Activated T-helper 1 cell treated with anti-CD3 and anti-CD28 coated beads, Interleukin-2, amount 50 U/mL, for 16 hours (primary cell): Measurements from ENCODE around the gene MYO7A.
"Not testable (repeated sequence)": the region's sequence is repeated elsewhere in the genome, so short reads cannot be mapped to it uniquely, and the experiment has no call there.

ENCODE experiments used
- DNase-seq, 2 donors: peaks; one replicate each; pipeline ENCODE4 v3.0.0-alpha.2; 2020; ENCODE audit warnings: low read depth in 1 of 2, low spot score in 1 of 2

Gene MYO7A

DNA sequence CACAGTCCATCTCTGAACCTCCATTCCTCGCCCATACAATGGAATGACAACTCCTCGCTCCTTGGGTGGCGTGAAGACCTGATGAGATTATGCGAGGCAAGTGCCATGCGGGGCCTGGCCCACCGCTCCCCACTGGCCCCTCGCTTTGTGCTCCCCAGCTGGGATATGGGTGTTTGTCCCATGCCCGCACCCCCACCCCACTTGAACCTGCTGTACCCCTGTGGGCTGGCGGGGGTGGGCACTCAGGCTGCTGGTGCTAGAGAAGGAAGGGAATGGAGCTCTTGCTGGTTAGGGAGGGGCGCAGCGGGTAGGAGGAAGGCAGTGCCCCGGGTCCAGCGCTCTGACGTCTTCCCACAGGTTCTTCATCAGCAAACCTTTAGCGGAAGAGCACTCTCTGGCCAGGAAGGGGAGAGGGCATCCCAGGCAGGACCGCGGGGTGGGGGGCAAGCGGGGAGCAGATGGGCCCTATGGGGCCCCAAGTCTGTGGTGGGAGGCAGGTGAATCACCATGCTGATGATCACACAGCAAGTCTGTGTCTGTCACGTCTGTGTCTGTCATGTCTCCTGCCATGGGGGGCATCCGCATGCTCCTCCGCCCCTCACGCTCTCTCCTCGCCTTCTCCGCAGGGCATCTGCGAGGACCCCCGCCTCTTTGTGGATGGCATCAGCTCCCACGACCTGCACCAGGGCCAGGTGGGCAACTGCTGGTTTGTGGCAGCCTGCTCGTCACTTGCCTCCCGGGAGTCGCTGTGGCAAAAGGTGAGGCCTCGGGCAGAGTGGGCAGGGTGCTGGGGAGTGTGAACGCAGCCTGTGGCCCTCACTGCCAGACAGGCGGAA lies 34.8 kb upstream of the MYO7A start:
- no peak for DNase-seq

- no peak for DNase-seq
These were observed 33.8 kb upstream of the MYO7A start for GRCh38 chr11:77093987-77094840.

DNA sequence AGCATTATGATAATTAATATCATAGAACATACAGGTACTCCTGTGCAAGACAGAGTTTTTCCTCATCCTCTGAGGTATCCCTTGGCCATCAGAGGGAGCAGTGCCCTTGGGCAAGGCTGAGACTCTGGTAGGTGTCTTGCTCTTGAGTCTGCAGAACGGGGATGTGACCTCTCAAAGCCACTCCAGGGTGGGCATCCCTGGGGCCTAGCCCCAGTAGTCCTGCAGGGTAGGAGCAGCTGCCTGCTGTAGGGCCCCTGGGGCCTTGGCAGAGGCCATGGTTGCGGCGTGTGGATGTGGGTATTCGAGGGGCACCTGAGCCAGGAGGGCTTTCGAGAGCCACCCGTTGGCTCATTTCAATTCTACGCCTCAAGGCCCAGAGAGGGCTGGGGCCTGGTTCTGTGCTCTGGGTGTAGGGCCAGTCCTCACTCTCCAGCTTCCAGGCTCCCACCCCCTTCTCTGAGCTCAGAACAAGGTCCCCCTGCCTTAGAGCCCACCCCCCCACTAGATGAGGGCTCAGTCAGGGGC lies 33.1 kb upstream of the MYO7A start:
- DNase-seq: no peak

DNA sequence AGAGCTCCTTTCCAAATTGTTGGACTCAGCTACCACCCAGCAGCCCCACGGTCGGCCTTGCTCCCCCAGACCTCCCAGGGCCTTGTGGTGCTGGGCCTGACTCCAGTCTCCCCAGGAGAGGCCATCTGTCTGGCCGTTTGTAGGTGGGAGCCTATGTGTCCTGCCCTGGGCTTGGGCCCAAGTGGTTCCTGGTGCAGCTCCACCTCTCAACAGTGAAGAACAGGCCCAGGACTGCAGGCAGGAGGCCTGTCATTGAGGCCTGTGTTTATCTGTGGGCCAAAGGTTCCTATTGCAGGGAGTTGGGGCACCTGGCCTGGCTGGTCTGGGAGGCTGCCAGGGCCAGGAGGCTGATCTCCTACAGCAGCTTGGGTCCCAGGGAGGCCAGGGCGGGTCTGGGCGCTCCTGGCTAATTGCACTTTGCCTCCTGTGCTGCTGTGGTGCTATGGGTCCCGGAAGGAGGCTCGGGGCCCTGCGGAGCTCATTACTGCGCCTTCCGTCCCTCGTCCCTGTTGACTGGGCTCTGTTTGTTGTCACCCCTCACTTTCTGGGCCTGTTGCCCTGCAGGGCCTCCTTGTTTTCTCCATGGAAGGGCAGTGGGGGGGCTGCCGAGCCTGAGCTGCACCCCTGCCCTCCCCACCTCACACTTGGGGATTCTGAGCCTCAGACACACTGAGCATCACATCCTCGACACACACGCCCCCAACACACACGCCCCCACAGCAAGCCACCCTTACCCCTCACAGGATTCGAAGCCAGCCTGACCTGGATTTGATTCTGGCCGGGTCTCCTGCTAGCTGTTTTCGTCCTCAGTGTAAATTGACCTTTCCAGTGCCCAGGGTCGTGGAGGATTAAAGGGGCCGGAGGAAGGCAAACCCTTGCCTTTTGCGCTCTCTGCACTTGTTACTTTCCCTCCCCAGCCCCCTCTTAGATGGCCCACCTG lies 32.2 kb upstream of the MYO7A start:
- DNase-seq: no peak

GRCh38 chr11:77096591-77097019 lies 31.4 kb upstream of the MYO7A start:
- DNase-seq: no peak

GRCh38 chr11:77097180-77097579 lies 30.9 kb upstream of the MYO7A start:
- not testable (repeated sequence) for DNase-seq

GRCh38 chr11:77100166-77101042 lies 27.6 kb upstream of the MYO7A start:
- DNase-seq: no peak

DNA sequence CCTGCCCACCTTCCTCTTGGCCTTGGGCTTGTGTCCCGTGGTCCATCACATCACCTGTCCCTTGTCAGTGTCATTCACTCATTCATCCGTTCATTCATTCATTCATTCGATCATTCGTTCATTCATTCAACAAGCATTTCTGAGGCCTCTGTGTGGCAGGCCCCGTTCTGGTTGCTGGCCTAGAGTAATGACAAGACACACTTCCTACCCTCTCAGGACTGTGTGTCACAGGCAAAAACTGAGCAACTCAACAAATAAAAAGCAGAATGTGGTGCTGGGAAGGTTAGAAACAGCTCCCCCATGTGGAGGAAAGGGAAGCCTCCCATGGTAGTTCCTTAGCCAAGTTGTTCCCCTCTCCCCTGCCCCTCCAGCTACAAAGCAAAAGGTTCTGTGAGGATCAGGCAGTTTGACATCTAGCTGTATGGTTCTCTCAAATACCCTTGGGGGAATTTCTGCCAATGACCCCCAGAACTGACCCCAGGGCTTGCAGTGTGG lies 27.0 kb upstream of the MYO7A start:
- no peak for DNase-seq

DNA sequence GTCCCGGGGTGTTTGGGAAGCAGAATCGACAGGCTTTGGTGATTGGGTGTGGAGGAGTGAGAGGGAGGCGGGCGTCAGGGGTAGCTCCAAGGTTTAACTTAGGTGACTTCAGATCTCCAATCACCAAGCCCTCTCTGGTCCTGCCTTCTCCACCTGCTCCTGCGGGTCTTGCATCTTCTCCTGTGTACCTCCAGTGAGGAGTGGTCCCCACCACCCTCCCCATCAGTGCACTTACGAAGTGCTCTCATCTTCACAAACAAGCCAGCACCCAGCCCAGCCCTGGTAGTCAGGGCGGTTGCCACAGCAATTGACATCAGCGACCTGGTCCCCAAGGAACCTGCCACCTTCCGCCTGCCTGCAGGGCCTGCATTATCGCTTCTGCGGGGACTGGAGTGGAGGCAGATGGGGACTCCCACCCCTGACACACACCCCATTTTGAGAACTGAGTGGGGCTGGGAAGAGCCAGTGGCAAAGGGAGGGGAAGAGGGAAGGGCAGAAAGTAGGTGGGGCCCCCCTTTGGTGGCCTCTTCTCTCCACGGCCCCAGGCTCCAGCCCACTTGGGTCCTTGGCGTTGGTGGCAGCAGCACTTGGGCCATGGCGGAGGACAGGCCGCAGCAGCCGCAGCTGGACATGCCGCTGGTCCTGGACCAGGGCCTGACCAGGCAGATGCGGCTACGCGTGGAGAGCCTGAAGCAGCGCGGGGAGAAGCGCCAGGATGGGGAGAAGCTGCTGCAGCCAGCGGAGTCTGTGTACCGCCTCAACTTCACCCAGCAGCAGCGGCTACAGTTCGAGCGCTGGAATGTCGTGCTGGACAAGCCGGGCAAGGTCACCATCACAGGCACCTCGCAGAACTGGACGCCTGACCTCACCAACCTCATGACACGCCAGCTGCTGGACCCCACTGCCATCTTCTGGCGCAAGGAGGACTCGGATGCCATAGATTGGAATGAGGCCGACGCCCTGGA lies 25.5 kb upstream of the MYO7A start, which contains the start of gene OMP:
Gene OMP, plus strand, starts transcription at position 595 of the 965 bp plus-strand sequence. Its CDS starts 0 bp downstream, at position 595.
- DNase-seq: no peak

DNA sequence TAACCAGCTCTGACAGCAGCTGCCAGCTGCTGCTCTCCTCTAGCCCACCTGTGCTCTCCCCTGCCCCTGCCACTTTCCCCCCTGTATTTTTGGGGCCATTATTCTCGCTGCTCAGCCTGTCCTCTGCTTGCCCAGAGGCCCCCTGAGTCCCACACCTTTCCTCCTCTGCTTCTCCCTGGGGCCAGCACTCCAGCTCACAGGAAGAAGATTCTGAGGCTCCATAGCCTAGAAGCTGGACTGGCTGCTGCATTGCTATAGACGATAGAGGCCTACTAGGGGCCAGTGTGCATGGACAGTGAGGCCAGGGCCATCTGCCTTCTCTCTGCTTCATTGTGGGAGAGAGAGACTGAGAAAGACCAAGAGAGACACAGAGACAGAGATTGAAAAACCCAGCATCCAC lies 24.7 kb upstream of the MYO7A start:
- no peak for DNase-seq

GRCh38 chr11:77104727-77105126 lies 23.3 kb upstream of the MYO7A start:
- DNase-seq: no peak

DNA sequence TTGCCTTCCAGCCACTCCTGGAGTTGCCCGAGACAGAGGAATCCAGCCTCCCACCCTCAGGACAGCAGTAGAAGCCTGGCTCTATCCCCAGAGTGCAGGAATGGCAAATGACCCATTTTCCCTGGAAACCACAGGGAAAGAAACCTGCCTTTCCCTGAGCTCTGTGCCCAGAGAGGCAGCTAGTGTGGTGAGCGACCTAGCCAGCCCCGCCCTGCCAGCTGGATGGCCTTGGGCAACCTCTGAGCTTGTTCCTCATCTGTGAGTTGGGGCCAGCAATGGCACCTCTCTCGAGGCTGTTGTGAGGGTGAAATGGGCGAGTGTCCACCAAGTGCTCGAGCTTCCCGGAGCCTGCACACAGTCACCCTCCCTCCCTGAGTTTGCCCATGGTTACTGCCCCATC lies 21.7 kb upstream of the MYO7A start:
- no peak for DNase-seq

DNA sequence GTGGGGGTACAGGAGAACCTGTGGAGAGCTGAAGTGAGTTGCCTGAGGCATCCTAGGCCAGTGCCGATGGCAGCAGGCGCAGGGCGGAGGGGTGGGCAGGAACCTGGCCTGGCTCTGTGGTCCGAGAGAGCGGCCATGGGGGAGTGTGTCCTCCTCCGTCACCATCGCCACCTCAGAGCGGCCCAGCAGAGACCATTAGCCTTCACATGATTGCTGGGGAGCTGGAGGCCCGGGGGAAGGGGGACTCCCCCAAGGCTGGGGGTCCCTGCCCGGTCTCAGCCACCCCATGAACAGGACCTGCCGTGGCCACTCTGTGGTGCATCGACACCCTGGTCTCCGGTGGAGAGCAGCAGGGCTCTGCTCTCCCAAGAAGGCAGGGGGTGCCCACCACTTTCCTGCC lies 21.3 kb upstream of the MYO7A start:
- no peak for DNase-seq

GRCh38 chr11:77107950-77108349 lies 20.1 kb upstream of the MYO7A start:
- no peak for DNase-seq

- DNase-seq: no peak
These were observed 19.6 kb upstream of the MYO7A start for GRCh38 chr11:77108436-77108835.

GRCh38 chr11:77109236-77110019 lies 18.6 kb upstream of the MYO7A start:
- no peak for DNase-seq

DNA sequence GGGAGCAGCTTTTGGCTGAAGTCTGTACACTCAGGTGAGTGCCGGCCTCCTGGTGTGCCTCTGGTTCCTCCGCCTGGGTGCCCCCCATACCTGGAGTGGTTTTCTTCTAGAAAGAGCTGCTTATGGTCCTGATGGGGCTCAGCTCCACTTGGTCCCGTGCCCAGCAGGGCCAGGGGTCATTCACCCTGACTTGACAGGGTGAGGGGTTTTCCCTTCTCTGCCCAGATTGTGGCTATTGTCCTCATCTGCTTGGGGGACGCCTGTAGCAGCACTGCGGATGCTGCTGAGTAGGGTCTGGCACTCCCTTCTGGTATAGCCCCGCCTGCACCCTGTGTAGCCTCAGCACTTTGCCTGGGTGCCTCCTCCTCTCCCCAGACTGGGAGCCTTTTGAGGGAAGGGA lies 17.2 kb upstream of the MYO7A start:
- no peak for DNase-seq

DNA sequence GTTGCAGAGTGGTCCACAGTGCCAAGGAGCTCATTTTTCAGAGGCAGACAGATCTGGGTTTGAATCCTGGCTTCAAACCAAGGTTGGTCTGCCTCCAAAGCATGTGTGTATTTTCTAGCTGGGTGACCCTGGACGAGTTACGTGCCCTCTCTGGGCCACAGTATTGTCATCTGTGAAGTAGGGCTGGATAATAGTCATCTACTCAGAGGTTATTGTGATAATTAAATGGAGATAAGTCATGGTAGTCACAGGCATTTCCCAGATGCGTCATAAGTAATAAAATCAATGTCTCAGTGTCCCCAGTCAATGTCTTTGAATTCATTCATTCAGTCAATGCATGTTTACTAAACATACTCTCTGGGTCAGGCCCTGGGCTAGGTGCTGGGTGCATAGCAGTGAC lies 16.8 kb upstream of the MYO7A start:
- DNase-seq: no peak
